CD4-positive, alpha-beta T cell treated with Interleukin-4 for 4 hours (primary cell): Measurements from ENCODE around the gene BCO1.
"Not testable (repeated sequence)": the region's sequence is repeated elsewhere in the genome, so short reads cannot be mapped to it uniquely, and the experiment has no call there.

ENCODE experiments used
- DNase-seq: peaks from one replicate; pipeline ENCODE4 v3.0.0-alpha.2; 2020

Gene BCO1

DNA sequence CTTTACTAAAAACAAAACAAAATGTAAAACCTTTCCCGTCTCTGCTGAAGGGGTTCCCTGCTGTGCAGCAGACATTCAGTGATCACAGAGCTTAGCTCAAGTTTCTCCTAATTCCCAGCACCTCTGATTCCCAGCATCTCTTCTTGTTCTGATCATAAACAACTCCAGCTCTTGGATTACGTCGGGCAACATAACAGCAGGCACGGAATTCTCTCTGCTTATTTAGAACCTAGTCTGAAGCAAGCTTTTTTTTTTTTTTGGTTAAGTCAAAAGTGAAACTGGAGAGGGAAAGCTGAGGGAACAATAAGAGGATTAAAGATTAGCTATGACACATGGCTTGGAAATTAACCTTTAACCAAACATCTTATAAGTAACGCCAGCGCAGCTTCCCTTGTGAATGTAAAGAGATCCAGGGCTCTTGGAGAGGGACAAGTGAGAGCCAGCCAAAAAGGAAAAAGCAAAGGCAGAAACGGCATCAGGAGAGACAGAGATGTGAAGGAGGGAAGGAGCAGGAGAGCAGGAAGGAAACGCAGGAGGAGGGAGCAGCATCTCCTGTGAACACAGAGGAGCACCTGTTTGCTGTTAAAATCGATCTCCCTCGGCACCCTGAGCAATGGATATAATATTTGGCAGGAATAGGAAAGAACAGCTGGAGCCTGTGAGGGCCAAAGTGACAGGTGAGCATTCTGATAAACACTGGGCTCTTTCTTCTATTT lies at the start of gene BCO1:
BCO1 (plus strand) TSS at position 394 of the 716 bp plus-strand sequence; CDS start at position 614, 220 bp downstream.
- no peak for DNase-seq

DNA sequence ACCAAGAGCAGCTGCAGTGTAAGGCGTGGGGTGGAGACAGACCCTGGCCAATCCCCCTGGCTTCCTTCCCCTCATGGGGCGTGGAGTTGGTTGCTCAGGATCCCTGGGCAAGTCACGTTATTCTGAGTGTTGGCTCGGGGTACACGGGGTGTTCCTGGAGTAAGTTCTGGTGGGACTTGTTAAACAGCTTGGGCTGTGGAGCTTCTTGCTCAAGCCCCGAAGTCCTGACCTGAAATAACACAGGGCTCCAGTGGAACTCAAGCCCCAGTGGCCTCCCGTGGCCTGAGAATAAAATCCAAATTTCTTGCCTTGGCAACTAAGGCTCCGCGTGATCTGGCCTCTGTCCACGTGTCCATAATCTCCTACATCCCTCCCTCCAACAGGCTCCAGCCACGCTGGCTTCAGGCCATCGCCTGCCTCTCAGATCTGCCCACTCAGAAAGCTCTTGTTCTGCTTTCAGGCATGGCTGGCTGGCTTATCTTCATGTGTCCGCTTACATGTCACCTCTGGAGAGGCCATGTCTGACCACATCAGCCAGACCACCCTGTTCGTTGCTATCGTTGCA lies 49.3 kb upstream of the BCO1 start:
- DNase-seq = no peak

DNA sequence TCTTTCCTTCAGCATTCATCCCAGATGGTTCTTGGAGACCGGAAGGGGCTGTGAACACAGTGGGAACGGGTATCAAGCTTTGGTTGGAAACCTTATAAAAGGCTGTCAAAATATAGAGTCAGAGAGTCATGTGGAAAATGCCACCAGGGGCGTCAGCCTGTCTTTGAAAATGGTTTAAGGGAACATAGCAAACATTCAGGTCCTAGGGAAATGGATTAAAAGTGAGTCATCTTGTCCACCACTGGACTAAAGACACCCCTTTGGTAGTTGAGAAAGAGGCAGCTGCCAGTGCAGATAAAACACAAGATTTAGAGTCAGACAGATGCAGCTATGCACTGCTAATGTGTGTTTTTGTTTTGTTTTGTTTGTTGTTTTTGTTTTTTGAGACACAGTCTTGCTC lies 47.8 kb upstream of the BCO1 start:
- DNase-seq = no peak

GRCh38 chr16:81195885-81196534 lies 42.5 kb upstream of the BCO1 start:
- no peak for DNase-seq

DNA sequence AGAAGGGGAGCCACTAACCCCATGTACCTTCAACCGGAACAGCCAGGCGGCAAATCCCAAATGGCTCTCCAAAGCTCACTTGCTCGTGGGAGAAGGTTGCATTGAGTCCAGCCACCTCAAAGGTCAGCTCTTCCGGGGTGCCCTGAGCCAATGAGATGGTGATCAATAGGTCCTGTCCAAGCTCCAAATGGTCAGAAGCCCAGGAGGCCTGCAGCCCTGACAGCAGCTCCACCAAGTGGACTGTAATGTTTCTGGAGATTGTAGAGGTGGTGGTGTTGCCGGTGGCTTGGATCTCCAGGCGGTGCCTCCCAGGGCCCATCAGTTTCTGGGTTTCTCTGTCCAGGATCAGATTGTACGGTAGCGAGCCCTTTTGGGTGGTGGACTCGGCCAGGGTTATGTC lies 39.9 kb upstream of the BCO1 start:
- DNase-seq = no peak

DNA sequence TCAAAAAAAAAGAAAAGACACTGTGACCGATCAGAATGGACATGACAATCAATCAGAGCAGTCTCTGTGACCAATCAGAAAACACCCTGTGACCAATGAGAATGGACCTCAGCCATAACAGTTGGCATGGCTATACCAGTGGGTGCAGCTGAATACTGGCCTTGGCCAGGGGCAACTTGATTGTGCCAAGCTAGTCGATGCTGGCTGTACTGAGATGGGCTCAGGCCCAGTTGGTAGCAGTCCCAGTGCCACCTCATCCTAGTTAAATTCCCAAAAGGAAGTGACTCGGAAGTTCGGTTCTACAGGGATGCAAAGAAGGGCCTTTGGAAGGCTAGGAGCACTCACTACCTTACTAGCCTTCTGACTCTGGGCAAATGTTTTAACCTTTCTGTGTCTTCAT lies 37.2 kb upstream of the BCO1 start:
- no peak for DNase-seq

GRCh38 chr16:81204798-81205680 lies 33.5 kb upstream of the BCO1 start:
- DNase-seq = peak; percentile 13

GRCh38 chr16:81207076-81207475 lies 31.4 kb upstream of the BCO1 start:
- DNase-seq = no peak

DNA sequence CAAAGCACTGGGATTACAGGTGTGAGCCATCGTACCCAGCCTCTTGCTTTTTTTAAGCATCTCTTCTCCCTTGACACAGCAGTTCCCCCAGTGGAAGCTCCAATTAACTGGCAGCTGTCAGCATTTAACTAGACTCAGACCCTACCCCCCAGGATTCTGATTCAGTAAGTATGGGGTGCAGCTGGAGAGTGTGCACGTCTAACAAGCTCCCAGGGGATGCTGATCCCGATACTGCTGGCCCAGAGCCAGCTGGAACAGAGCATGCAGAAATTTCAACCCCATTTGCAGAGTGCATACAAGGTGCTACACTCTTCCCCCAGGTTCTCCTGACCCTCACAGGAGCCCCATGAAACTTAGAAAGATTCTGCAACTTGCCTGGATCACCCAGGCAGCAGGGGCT lies 27.7 kb upstream of the BCO1 start:
- no peak for DNase-seq

- no peak for DNase-seq
Observed at GRCh38 chr16:81212830-81213465, 25.5 kb upstream of the BCO1 start.

GRCh38 chr16:81214745-81215166 lies 23.7 kb upstream of the BCO1 start:
- no peak for DNase-seq

- DNase-seq = no peak
Observed at GRCh38 chr16:81216114-81216513, 22.4 kb upstream of the BCO1 start.

- no peak for DNase-seq
Observed at GRCh38 chr16:81216706-81217105, 21.8 kb upstream of the BCO1 start.

- DNase-seq = no peak
Observed at GRCh38 chr16:81219151-81219550, 19.3 kb upstream of the BCO1 start.

DNA sequence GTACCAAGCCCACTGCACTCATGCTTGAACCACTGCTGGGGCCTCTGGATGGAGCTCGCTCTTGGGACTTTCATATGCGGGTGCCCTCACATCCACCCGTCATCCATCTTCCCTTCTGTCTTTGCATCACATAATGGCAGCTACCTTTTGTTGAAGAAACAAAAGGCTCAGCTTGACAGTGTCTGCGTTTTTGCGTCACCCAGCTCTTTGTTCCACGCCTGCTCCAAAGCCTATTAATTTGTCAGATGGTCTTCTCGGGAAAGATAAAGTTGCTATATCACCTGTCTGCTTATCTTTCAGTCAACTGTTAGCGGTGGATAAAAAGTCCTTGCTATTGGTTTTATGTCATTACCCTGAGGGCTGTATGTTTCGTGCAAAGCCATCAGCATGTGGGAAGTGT lies 18.1 kb upstream of the BCO1 start:
- DNase-seq = no peak

- no peak for DNase-seq
Observed at GRCh38 chr16:81221731-81222130, 16.8 kb upstream of the BCO1 start.

DNA sequence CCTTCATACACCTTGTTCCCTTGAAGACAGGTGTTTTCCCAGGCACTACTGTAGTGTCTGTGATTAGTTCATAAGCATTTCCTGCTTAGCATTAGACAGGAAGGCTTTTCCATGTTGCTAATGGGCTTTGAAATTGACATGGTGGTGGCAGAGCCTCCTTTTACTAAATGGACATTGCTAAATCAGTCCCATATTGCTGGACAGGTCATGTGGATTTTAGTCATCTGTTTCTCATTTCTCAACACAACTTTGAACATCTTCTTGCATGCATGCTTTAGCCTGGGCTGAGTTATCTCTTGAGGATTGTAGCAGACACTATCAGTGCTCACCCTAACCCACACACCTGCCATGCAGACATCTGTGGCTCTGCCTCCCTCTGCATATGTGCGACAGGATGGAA lies 13.7 kb upstream of the BCO1 start:
- DNase-seq = no peak

DNA sequence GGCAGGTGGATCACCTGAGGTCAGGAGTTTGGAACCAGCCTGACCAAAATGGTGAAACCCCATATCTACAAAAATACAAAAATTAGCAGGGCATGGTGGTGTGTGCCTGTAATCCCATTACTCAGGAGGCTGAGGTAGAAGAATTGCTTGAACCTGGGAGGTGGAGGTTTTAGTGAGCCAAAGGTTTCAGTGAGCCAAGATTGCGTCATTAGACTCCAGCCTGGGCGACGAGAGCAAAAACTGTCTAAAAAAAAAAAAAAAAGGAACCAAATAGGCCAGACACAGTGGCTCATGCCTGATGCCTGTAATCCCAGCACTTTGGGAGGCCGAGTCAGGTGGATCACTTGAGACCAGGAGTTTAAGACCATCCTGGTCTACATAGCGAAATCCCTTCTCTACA lies 12.8 kb upstream of the BCO1 start:
- DNase-seq = not testable (repeated sequence)

DNA sequence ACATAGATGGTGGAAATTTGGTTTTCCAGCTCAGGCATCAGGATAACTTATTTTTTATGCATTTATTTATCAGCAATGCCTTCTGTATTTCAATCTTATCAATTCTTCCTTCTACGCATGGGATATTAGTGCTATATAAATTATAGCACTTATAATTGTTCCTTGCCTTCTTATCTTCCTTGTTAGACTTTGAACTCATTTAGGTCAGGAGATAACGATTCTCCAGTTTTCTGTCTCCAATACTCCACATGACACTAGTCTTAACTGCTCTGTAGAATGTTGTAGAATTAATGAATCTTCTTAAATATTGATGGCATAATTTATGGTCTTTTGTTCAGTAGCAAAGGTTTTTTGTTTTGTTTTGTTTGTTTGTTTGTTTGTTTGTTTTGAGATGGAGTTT lies 10.7 kb upstream of the BCO1 start:
- no peak for DNase-seq

GRCh38 chr16:81229811-81230210 lies 8.7 kb upstream of the BCO1 start:
- no peak for DNase-seq

GRCh38 chr16:81231014-81231413 lies 7.5 kb upstream of the BCO1 start:
- no peak for DNase-seq

DNA sequence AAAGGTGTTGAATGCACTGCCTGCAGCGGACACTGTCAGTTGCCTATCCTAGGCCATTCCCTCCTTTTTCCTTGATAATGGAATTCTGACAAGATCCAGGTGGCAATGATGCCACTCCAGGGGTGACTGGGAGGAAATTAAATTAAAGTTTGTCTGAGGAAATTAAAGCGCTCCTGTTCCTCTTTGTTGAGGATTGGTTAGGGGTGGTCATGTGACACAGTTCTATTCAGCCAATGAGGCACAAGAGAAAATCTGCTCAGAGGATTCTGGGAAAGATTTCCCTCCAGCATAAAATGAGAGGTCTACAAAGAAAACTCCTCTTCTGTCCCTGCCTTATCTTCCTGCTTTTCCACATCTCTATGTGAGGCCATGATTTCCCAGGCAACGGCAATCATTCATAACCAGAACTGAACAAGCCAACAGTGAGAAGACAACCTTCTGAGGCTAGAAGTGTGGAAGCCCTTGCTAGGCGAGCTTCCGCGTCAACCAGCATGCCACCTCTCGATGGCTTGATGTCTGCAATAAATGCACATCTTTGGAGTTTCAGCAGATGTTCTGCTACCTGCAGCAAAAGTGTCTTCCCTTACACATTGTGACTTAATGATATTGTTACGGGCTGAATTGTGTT lies 5.6 kb upstream of the BCO1 start:
- no peak for DNase-seq
